C4-2B (cell line): ENCODE data around the gene SYS1.

Source experiments
- CTCF ChIP-seq: fragments of 450-650 bp; conservative IDR thresholded peaks from 2 replicates; pipeline ENCODE4 v1.5.1; 2017; ENCODE audit warnings: mild to moderate bottlenecking
- ZFX ChIP-seq: fragments of 450-650 bp; IDR thresholded peaks from 2 replicates; pipeline ENCODE4 v1.6.1; 2017

GRCh38 chr20:45345104-45345936, 17.6 kb upstream of the SYS1 start:
- TF ChIP-seq CTCF (no peak), ZFX (no peak)
